ENCODE measurements around the gene MEAF6.

MEAF6 gene

DNA sequence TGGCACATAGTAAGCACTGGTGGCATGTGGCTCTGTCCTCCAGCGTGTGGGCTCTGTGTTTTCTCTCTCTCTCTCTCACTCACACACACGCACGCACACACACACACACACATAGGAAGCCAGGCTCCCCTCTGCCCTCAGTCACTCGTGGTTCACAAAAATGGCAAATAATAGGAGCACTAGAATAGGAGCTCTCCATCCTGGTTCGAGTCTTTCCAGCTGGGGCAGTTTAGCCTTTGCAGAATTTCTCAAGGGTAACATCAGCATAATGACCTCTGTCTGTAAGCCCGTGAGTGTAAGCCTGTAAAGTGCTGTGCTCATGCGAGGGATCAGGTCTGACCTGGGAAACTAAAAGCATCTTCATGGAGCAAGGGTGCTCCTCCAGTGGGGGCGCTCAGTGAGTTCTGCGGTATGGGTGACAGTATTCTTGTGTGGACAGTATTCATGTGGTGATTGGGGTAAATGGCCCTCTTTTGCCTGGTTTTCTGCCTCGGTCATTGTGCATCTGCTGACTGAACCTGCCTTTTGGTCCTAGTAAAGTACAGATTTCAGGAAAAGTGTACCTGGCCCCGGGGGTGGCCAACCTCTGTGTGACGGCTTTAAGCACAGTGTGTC is 41.0 kb downstream of the MEAF6 start:
- DNase-seq (ENCODE audit: low read depth in 2 of 2), result no peak

DNA sequence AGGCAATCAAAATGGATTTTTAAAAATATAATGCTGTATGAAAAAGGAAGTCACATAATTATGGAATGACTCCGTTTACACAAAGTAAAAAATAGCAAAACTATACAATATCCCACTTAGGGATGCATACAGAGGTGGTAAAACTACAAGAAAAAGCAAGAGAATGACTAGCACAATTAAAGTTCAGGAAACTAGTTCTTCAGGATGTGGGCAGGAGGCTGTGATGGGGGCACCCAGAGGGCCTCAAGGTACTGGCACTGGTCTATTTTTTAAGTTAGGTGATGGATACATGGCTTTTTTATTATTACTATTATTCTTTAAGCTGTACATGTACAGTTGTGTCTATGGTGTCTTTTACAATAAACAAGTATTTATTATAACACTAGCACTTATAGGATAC is 41.6 kb downstream of the MEAF6 start:
- DNase-seq (ENCODE audit: low read depth in 2 of 2), result no peak

DNA sequence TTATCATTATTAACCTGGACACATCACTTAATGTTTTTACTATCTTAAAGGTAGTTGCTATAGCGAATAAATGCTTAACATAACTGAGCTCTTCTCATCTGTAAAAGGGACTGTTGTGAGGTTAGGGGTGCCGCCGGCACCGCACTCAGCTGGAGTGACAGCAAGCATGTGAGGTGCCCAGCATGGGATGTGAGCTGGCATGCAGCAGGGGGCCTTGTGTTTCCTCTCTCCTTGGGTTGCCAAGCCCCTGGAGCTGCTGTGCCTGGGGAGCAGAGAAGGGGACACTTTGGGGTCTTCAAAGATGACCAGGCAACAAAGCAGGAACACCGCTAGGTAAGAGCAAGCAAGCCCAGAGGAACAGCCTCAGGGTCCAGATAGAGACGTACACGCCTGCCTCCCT is 42.3 kb downstream of the MEAF6 start:
- no peak for DNase-seq (ENCODE audit: low read depth in 2 of 2)

DNA sequence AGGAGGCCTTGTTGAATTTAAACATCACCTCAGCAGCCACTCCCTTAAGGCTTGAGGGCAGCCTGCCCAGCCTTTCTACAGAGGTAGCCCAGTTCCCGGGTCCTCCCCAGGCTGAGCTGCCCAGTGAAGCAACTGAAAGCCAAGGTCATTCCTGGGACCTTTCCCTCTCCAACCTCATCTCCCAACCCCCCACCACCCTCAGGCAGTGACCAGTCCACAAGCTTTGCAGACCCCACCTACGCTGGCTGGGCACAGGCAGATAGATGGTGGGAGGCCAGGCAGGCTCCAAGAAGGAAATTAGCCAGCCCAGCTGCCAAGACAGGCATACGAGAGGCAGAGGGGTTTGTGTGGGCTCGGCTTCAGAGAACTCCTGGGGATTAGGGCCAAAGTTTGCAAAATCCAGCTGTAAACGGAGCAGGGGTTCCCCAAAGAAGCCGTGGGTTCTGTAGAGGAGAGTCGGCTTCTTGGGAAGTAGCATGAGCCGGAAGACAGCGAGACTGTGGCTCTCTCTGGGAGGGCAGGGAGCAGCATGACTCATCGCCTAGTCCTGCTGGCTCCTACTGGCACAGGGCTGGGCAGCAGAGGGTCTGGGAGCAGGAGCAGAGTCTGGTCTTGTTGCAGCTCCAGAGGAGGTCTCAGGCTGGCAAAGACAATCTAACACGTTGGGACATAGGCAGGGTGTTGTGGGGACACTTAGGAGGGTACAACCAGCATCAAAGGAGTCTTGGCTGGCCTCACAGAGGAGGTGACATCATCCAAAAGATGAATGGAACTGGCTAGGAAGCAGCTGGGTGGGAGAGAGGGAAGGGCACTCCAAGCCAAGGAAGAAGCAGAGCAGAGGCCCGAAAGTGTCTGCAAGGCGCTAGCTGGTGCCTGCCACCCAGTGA is 43.0 kb downstream of the MEAF6 start:
- no peak for DNase-seq (ENCODE audit: low read depth in 2 of 2)

DNA sequence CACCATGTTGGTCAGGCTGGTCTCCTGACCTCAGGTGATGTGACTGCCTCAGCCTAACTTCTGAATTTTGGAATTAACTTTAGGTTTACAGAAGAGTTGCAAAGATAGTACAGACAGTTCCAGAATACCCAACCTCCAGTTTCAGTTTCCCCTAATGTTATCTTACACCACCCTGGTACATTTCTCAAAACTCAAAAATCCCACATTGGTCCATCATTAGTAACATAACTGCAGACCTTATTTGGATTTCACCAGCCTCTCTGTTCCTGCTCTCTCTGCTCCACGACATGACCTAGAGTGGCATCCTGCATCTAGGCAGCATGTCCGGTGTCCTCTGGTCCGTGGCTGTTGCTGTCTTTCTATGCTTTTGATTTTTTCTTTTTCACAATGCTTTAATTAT is 45.2 kb downstream of the MEAF6 start:
- DNase-seq (ENCODE audit: low read depth in 2 of 2), result no peak

DNA sequence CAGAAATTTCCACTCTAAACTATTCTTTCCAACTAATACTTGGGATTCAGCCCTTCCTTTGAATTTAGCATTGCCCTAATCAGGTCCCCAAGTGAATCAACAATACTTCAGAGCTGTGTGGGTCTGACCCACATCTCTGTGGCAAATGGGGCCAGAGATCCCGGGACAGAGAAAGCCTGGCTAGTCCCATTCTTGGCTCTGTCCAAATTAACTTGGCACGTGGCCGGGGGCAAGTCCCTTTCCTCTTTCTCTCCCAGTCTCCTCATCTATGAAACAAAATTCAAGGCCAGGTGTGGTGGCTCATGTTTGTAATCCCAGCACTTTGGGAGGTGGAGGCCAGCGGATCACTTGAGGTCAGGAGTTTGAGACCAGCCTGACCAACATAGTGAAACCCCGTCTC is 46.5 kb downstream of the MEAF6 start:
- DNase-seq (ENCODE audit: low read depth in 2 of 2), result no peak

DNA sequence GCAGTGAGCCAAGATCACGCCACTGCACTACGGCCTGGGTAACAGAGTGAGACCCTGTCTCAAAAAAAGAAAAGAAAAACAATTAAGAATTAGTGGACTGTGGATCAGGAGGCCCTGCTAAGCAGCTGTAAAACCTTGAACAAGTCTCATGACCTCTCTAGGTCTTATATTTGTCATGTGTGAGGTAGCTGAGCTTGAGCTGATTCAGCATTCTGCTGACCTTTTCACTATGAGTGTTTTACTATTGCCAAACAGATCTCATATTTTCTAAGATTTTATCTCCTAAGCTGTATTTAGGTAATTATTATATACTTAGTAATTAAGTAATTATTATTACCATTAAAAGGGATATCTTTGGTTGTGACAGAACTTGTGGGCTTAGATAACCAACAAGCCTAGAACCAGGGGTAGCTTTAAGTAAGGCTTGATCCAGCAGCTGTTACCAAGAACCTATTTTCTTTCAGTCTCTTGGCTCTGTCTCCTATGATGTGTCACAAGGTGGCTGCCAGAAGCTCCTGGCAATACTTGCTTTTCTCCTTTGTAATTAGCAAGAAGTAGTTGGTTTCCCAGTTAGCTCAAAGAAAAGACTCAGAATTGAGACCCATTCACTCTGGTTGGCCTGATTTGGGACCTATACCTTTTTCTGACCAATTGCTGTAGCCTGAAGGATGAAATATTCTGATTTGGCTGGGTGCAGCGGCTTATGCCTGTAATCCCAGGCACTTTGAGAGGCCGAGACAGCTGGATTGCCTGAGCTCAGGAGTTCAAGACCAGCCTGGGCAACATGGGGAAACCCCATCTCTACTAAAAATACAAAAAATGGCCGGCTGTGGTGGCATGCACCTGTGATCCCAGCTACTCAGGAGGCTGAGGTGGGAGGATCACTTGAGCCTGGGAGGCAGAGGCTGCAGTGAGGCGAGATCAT is 48.7 kb downstream of the MEAF6 start:
- DNase-seq (ENCODE audit: low read depth in 2 of 2), result no peak

DNA sequence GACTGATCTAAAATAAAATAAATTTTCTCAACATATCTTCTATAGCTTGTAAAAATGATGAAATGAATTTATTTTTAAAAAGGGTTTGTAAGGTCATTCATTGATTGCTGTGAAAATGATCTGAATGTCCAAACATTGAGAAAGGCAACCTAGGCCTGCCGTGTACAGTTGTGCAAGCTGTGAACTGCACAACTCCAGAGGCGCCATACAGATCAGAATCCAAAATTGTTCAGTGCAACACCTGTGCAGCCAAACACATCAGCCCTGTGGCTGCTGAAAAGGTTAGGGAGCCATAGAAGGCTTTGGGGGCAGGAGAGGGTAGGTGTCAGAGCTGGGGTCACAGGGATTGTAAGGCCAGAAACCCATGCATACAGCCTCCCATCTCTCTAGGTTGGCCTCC is 50.1 kb downstream of the MEAF6 start:
- DNase-seq (ENCODE audit: low read depth in 2 of 2), result no peak

DNA sequence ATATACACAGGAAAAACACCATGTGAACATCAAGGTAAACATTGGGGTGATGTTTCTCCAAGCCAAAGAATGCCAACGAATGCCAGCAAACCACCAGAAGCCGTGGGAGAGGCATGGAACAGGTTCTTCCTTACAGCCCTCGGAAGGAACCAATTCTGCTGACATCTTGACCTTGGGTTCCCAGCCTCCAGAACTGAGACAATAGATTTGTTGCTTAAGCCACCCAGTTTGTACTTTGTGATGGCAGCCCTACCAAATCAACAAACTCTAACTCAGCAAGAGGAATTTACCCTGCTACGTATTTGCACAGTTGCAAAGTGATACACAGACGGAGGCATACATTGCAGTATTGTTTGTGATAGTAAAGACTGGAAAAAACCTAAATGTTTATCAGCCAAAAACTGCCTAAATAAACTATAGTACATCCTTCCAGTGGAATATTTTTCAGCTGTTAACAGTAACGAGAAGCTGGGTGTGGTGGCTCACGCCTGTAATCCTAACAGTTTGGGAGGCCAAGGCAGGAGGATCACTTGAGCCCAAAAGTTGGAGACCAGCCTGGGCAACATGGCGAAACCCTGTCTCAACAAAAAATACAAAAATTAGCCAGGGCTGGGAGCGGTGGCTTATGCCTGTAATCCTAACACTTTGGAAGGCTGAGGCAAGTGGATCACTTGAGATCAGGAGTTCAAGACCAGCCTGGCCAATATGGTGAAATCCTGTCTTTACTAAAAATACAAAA is 52.7 kb downstream of the MEAF6 start:
- DNase-seq (ENCODE audit: low read depth in 2 of 2), result no peak

DNA sequence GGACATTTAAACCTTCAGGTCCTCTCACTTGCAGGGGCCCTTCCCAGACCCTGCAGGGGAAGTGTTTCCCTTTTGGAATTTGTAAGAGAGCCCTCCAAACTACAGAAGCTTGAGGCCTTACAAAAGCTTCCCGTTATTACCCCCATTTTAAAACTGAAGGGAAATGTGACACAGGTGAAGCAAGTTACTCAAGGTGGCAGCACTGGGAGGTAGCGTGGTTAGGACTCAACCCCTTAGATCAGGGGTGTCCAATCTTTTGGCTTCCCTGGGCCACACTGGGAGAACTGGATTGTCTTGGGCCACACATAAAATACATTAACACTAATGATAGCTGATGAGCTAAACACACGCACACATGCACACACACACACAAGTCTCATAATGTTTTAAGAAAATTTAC is 56.0 kb downstream of the MEAF6 start:
- no peak for DNase-seq (ENCODE audit: low read depth in 2 of 2)

DNA sequence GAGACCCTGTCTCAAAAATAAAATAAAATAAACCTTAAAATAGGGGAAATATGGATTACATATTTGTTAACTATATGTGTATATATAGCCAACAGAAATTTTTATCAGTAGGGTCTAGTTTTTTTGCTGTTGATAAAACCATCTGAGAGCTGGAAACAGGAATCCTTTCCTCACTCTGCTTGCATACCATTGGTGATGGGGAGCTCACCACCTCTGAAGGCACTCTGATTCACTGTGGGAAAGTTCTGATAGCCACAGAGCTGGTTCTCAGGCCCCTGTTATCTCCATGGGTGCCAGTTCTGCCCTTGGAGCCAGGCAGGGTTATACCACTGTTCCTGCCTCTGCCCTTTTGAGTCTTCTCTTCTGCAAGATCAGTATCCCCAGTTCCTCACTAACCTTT is 58.0 kb downstream of the MEAF6 start:
- DNase-seq (ENCODE audit: low read depth in 2 of 2), result no peak

DNA sequence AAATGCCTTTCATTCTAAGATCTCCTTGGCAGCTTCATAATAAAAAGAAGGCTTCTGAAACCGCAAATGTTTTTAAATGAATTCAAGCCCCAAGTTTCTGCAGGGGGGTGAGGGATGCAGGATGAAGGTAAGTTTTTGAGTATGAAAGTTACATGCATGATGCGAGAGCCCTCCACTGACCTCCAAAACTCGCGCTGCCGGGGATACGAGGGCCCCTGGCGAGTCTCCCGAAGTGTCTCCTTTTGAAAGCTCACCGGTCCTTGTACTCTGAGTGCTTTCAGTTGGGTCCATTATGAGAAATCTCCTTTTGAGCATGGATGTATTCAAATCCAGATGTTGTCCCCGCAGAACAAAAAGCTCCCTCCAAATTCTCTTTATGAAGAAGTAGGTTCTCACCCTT is 59.0 kb downstream of the MEAF6 start:
- no peak for DNase-seq (ENCODE audit: low read depth in 2 of 2)

DNA sequence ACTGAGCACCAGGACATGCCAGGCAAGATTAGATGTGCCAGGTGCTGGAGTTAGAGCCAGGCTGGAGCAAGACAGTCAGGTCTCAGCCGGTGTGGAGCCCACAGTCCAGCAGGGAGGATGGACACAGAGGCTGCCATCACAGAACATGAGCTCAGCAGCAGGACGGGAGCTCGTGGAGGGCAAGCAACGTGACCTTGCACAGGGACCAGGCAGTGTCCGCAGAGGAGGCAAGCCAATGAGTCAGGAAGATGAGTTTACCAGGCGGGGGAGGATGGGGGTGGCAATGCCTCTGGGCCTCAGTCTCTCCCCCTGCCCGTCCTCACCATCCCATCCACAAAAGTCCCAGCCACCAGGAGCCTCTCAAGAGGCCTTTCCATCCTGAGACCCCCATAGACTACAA is 60.9 kb downstream of the MEAF6 start:
- DNase-seq (ENCODE audit: low read depth in 2 of 2), result no peak

DNA sequence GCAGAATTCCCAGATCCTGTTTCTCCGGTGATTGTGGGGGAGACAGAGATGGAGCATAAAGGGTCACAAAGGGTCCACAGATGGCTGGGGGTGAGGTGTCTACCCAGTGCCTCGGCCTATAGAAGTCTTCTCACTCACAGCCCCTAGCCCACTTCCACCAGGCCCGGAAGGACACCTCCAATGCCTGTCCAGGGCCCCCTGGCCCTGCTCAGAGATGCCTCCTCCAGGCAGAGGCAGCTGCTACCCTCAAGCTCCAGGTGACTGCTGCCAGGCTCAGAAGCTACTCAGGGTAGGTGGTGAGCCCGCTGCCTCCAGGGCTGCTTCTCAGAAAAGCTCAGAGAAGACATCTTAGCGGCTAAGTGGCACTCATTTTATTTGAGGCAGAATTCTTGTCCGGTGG is 62.1 kb downstream of the MEAF6 start:
- no peak for DNase-seq (ENCODE audit: low read depth in 2 of 2)

DNA sequence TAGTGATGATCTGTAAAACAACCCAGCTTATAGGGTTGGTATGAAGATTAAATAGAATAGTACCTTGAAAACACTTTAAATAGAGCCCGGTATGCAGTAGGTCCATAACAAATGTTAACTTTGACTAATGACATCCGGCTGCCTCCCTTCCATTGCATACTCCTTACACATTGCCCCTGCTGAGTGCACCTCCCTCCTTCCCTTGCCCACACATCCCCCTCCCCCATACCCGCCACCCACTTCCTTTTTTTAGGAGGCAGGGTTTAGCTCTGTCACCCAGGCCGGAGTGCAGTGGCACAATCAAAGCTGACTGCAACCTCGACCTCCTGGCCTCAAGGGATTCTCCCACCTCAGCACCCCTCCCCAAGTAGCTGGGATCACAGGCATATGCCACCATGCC is 64.6 kb downstream of the MEAF6 start:
- no peak for DNase-seq (ENCODE audit: low read depth in 2 of 2)

DNA sequence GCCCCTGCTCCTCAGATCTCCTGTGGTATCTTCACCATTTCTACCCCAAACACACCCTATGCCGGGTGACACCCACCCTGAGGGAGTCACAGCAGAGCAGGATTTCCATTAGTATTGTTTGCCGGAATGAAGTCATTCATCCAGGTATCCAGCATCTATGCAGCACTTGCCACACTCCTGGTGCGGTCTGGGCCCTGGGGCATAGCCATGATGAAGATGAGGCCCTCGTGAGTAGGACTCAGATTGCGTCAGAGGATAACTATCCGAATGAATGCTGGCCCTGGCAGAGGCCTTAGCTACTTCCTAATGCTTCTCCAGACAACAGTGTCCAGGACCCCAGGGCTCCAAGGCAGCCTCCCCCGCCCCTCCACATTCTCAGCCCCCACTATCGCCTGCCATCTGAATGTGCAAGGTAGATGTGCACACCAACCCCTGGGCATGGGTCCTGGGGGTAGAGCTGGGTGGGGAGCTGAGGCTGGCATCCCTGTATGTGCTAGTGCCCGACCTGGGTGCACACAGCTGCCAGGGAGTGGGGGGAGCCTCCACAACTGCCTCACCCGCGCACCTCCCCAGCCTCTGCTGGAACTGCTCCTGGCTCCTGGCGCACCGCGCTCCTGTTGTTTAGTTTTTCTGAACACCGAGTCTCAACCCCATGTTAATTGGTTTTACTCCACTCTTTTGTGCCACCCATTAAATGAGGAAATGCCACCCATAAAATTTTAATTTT is 65.7 kb downstream of the MEAF6 start:
- DNase-seq (ENCODE audit: low read depth in 2 of 2), result no peak

DNA sequence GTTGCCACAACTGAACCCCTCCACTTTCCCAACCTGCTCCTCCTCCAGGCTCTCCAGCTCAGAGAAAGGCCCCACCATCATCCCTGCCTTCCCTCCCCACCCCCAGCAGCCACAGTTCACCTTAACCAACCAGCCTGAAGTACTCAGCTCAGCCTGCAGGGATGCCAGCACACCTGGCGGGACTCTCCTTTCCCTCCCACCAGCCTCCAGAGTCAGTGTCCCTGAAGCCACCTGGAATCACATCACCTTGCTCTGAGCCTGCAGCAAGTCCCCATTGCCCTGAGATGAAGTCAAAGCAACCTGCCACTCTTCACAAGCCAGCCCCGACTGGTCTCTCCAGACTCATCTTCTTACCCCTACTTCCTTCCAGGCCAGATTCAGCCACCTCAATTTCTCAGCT is 66.4 kb downstream of the MEAF6 start:
- no peak for DNase-seq (ENCODE audit: low read depth in 2 of 2)

DNA sequence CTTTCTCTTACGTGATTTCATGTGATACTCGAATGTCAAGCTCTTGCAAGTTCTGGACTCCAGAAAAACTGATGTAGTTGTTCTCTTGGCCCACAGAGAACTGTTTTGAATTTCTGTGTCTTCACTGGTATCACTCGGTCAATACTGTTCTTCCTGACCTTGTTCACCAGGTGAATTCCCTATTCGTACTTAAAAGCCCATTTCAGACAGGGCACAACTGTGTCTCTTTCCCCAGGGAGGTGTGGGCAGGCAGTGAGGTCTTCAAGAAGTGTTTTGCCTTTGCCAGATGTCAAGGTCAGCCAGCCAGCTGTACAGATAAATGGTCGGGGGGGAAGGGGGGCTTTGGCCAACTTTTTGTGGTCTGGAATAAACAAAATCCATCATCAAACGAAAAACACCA is 67.7 kb downstream of the MEAF6 start:
- no peak for DNase-seq (ENCODE audit: low read depth in 2 of 2)

DNA sequence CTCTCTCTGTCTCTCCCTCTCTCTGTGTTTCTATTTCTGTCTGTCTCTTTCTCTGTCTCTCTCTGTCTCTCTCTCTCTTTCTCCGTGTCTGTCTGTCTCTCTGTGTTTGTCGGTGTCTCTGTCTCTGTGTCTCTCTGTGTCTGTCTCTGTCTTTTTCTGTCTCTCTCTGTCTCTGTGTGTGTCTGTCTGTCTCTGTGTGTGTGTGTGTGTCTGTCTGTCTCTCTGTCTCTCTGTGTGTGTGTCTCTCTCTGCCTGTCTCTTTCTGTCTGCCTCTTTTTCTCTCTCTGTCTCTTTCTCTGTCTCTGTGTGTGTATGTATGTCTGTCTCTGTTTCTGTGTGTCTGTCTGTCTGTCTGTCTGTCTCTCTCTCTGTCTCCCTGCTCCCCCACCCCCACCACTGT is 71.9 kb downstream of the MEAF6 start:
- DNase-seq (ENCODE audit: low read depth in 2 of 2), result no peak

Measured in stimulated activated CD4-positive, alpha-beta T cell treated with anti-CD3 and anti-CD28 coated beads, Interleukin-15, amount 100 ng/mL, for 48 hours (primary cell).